Raji (cell line): ENCODE data around the gene ZSWIM2.

Experiments
- POLR2A ChIP-seq: IDR thresholded peaks from 2 replicates; pipeline ENCODE4 v1.6.1; 2011; ENCODE audit warnings: low read depth, low read length, control low read depth; ENCODE audit not compliant: insufficient read depth

ZSWIM2 gene

DNA sequence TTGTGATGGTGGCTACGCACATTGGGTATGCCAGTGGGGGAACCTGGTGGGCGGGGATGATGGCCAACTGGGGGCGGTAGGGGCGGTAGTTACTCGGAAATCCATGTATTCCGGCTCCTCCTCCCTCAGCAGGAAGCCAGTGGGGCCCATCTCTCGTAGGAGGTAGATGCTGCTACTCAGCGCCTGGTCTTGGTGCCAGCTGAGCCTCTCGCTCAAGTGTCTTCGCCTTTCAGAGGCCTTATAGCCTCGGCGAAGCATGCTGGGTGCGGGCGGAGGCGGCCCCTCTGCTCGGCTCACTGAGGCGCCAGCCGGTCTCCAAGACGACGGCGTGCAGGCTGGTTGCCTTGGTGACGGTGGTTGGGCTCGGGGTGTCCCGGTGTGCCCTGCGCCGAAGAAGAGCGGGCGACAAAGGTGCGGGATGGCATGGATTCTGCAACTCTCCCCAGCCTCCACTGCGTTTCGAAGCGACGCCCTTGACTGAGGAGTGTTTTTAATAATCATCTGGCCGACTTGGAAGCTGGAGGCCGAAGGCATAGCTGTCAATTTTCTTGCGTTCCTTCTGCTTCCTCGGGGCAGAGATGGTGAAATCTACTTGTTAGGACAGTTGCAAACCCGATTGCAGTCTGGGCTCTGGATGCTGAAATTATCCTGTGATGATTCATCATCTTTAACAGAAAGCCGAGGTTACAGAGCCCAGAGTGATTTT lies at the start of gene ZSWIM2:
Gene ZSWIM2 (minus strand): TSS at position 298 of the 706 bp plus-strand sequence. CDS start 40 bp downstream, at position 258.
- no peak for TF ChIP-seq POLR2A

DNA sequence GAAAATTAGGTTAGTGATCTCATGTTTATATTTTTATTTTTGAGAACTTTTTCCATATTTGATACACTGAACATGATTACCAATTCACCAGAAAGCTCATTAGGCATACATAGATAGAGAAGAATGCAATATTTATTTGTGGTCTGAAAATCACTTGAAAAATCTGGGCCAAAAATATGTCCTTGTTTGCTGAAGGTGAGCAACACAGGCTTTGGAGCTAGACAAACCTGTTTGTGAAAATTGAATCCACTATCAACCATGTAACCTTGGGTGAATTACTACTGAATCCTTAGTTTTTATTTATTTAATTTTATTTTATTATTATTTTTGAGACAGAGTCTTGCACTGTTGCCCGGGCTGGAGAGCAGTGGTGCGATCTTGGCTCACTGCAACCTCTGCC lies 46.5 kb upstream of the ZSWIM2 start:
- TF ChIP-seq POLR2A, result no peak

DNA sequence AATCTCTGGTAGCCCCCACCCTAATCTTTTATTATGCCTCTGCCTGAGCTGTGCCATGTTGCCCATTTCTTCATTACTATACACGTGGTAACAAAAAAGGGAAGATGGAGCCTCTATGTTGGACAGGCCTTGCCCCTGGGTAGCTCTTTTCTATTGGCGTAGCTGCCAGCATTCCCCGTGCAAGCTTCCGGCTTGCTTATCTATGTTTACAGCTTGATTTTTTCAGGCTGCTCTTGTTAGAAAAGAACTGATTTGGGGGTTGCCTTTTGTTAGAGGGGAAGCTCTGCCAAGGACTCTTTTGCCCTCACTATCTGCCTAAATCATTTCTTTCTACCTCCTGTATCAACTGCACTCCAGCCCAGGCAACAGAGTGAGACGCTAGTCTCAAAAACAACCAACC lies 45.5 kb upstream of the ZSWIM2 start:
- no peak for TF ChIP-seq POLR2A

GRCh38 chr2:186892821-186893220 lies 43.9 kb upstream of the ZSWIM2 start:
- no peak for TF ChIP-seq POLR2A

DNA sequence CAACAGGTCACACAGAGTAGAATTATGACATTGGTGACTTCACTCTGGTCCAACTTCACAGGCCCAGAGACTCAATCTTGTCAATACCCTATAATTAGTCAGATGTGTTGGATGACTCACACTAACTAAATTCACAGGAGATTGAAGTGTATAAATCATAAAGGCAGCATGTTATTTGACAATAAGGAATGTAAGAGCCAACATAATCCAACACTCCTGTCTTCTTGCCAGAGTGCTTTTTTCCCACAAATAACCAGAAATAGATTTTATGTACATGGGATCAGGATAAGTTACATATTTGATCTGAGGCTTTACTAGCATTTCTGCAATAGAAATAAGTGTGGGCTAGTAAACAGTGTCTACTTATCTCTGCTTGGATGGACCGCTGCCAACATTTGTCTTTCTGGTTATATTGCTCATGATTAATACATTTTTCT lies 42.2 kb upstream of the ZSWIM2 start:
- no peak for TF ChIP-seq POLR2A

- no peak for TF ChIP-seq POLR2A
Observed at GRCh38 chr2:186889101-186889879, 40.3 kb upstream of the ZSWIM2 start.

DNA sequence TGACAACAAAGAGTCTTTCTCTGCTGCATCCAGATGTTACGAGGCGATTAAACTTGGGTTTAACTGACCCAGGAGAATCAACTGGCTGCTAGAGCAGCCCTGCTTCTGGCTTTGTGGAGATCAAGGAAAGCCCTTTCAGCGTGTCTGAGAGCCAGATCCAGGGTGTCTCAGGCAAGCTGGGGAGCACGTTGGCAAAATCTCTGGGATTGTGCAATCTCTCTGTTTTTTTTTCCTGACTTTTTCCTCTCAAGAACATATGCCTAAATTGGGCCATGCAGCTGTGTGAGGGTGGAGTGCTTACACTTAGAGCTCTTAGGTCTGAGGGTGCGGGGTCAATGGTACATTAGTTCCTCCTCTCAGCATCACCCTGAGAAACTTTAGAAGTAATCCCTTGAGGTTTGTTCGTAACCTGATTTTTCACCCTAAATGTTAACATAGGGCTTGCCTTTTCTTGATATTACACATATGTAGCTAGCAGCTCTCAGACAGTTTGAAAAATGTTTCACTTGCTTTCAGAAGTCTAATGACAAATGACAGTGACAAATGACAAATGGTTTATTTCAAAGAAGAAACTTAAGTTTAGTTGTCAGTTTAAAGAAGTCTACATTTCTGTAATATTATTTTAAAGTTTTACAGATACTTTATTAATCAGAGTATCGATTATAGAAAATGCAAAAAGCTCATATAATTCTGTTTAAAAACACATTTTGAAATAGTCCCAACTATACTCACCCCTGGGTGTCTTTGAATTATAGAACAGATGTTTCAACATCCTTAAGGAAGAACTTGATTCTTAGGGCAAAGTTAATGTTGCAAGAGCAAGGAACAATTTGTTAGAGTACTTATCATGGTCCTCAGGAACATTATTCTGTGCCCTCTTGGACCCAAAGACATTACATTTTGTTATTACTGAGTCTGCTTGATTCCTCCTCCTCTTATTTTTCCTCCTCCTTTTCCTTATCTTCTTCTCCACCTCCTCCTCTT lies 38.4 kb upstream of the ZSWIM2 start:
- TF ChIP-seq POLR2A, result no peak

DNA sequence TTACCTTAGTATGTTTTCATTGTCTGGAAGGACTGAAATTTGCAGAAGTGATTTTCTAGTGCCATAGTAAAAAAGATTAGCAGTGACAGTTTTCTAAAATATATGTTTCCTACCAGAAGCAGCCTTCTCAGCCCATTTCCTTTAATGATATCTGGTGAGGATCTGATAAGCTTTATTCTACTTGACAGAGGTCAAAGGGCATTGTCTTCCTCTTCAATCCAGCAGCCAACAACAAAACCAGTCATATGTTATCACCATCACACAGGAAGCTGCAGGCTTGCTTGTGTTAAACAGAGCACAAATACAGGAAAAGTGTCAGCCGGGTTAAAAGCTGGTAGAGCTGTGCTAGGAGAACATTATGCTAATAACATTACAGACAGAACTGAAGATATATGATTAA lies 35.6 kb upstream of the ZSWIM2 start:
- no peak for TF ChIP-seq POLR2A

DNA sequence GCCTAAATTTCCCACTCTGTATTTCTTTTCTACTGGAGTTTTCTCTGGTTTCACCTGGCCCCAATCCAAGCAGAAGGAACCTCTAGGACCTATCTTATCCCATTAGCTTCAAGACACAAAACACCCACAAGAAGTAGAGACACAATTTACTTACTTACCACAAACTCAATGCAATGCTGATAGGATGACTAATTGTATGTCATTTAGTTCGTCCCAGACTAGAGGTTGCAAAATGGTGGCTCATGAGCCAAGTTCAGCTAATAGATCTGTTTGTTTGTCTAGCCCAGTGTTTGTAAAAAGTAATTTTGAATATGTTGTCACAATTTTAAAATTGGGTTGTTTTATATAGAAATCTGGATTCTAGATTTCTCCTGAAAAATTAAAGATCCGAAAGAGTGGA lies 34.7 kb upstream of the ZSWIM2 start:
- no peak for TF ChIP-seq POLR2A

DNA sequence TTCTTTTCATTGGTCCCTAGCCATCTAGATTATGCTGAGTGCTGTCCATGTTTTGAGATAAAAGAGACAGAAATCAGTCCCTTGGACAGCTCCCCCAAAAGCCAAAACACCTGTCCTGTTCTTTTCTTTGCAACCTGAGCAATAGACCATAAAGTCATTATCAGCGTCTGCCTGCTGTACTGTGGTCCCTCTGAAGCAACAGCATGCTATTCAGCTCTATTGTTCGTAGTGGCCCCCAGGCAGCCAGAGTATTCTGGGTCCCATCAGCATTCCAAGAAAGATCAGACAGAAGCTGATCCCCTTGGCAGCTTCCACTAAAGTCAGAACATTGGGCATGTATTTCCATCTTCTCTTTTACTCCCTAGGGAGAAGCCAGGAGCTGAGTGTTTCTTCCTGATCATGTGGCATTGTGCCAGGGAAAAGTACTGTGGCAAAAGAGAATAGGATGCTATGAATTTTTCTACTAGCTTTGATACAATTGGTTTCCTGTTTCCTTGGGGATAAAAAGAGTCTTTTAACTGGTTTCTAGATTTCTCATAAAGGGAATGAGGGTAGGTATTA lies 33.6 kb upstream of the ZSWIM2 start:
- TF ChIP-seq POLR2A, result no peak

DNA sequence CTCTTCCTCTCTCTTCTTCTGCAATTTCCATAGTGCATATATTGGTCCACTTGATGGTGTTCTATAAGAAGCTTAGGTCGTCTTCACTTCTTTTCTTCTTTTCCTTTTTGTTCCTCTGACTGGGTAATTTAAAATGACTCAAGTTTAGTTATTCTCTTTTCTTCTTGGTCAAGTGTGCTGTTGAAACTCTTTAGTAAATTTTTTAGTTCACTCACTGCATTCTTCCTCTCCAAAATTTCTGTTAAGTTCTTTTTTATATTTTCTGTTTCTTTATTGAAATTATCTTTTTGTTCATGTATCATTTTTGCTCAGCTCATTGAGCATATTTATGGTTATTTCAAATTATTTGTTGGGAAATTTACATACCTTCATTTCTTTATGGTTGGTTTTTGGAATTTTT lies 32.7 kb upstream of the ZSWIM2 start:
- TF ChIP-seq POLR2A, result no peak

DNA sequence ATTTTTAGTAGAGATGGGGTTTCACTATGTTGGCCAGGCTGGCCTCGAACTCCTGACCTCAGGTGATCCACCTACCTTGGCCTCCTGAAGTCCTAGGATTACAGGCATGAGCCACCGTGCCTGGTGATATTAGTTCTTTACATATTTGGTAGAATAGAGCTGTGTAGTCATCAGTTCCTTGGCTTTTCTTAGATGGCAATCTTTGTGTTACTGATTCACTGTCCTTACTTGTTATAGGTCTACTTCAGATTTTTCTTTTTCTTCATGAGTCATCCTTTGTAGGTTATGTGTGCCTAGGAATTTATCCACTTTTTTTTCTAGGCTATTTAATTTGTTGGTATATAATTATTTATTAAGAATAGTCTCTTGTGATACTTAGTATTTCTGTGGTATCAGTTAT lies 30.3 kb upstream of the ZSWIM2 start:
- no peak for TF ChIP-seq POLR2A

DNA sequence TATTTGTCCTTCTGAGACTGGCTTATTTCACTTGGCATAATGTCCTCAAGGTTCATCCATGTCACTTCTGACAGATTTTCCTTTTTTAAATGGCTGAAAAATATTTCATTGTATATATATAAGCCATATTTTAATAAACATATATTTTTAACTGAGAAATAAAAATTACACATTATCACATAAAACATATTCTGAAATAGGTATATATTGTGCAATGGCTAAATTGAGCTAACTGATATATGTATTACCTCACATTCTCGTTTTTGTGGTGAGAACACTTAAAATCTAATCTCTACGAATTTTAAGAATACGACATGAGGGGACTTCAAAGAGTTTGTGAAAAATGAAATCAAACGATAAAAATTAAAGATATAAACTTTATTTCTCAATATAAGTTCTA lies 25.7 kb upstream of the ZSWIM2 start:
- no peak for TF ChIP-seq POLR2A

DNA sequence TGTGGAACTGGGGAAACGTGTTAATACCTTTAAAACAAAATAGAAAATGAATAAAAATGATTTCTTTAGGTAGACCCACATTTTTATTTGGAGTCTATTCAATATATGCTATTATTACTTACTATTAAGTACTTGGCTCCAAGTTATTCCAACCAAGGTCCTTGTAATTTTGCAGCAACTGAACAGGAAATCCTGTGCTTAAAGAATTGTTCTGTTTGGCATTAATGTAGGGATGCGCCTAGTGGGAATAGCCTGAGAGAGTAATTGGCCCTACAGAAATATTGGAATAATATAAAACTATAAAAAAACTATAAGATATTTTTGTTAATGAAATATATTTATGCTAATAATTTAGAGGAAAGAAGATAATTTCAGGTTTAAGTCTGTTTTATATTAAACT lies 22.9 kb upstream of the ZSWIM2 start:
- no peak for TF ChIP-seq POLR2A

DNA sequence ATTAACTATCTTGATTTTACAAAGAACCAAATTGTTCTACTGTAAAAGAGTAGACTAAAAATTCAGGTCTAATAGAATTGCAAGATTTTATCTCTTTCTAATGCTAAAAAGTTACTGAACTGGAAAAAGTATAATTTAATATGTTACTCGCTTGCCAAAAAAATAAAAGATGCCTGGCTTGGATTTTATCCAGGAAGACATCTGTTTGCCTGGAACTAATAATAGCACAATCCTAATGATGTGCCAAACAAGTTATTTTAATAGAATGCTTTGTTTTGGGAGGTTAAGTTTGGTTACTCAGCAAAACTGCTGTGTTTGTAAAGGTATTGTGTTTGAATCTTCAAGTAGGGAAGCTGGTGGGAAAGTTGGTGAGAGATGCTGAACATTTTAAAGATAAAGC lies 19.4 kb upstream of the ZSWIM2 start:
- TF ChIP-seq POLR2A, result no peak

GRCh38 chr2:186862869-186863709 lies 14.1 kb upstream of the ZSWIM2 start:
- TF ChIP-seq POLR2A, result no peak
